Prostate gland (tissue), 2 donors: Measurements from ENCODE around the gene FARS2.

Experiments used
- CTCF ChIP-seq, 4 experiments: fragments of 200-600 bp in 2 of 4; fragments of 450-650 bp in 2 of 4; sonication (generic) in 2 of 4; IDR thresholded peaks; 1 replicate in 3 of 4; 2 replicates in 1 of 4; pipeline ENCODE4 v1.5.1; 2016 to 2019; ENCODE audit warnings: antibody characterized with exemption in 4 of 4, mild to moderate bottlenecking in 2 of 4, moderate library complexity in 2 of 4
- POLR2AphosphoS5 ChIP-seq: sonication (generic); formaldehyde crosslinking; IDR thresholded peaks from one replicate; pipeline ENCODE4 v1.6.1; 2017; ENCODE audit warnings: antibody characterized with exemption

- no peak for TF ChIP-seq CTCF (IDR thresholded peaks at IDR 0.05)
- TF ChIP-seq POLR2AphosphoS5 = no peak
Observed at GRCh38 chr6:5498579-5498899, 237.2 kb downstream of the FARS2 start.
